GM12878 (cell line): ENCODE results near the gene GLRX5. TPM values are rescaled to one million over a fixed set of nuclear protein-coding genes. Genes with fewer than 3 reads are reported as not detected.

Experiments
- ATAC-seq: fragments of 200-7000 bp; cut with Tn5 transposase; 3 replicates; pipeline ENCODE4 v1.9.1; 2020; ENCODE audit warnings: mild to moderate bottlenecking, moderate library complexity
- BruUV-seq: library from RNA; stranded (reverse); fragments of 400-500 nt; replicated peaks from 2 replicates; lab custom pipeline; 2021; lab: Mats Ljungman, UMichigan
- CTCF ChIA-PET: fragments of 300-600 bp; sonication (Branson Sonifier 250); formaldehyde crosslinking; extraction: SDS; loops from one replicate; lab custom pipeline; 2021; ENCODE audit warnings: inconsistent platforms; lab: Yijun Ruan, JAX
- POLR2A ChIA-PET: fragments of 350-600 bp; formaldehyde crosslinking; extraction: SDS; loops from one replicate; lab custom pipeline; 2021; ENCODE audit warnings: inconsistent platforms; lab: Charles Lee
- RAD21 ChIA-PET: fragments of 300-600 bp; sonication (Branson Sonifier 250); formaldehyde crosslinking; loops from one replicate; lab custom pipeline; 2023; ENCODE audit warnings: antibody characterized with exemption; ENCODE audit not compliant: unreplicated experiment; lab: Charles Lee
- SMC1A ChIA-PET: fragments of 300-600 bp; sonication (Branson Sonifier 250); formaldehyde crosslinking; loops from one replicate; lab custom pipeline; 2023; ENCODE audit not compliant: unreplicated experiment, uncharacterized antibody; lab: Charles Lee
- DNase-seq: peaks from one replicate; pipeline ENCODE4 v3.0.0-alpha.2; 2011; ENCODE audit warnings: low read depth, low spot score
- FAIRE-seq: peaks from 3 replicates; lab custom pipeline; 2011; peaks lifted over from hg19 to GRCh38; lab: Jason Lieb, UNC
- H2AFZ ChIP-seq: 2 replicates; pipeline ENCODE4 v1.6.0; 2011; ENCODE audit warnings: low read depth, low read length, control low read depth; ENCODE audit not compliant: control insufficient read depth
- H3K27ac ChIP-seq: 2 replicates; pipeline ENCODE4 v1.5.1; 2011; ENCODE audit warnings: control low read depth; ENCODE audit not compliant: control insufficient read depth, insufficient read depth
- H3K27me3 ChIP-seq, 2 experiments: replicated peaks in 1 of 2; 2 replicates each; pipeline versions ENCODE4 v1.6.0 to v1.6.1; 2011; ENCODE audit warnings: low read length in 1 of 2; ENCODE audit not compliant: control insufficient read depth in 2 of 2, insufficient read depth in 2 of 2
- H3K36me3 ChIP-seq, 2 experiments: 2 replicates each; pipeline ENCODE4 v1.5.1; 2011; ENCODE audit warnings: low read length in 1 of 2; ENCODE audit not compliant: control insufficient read depth in 2 of 2, insufficient read depth in 2 of 2
- H3K4me1 ChIP-seq: 2 replicates; pipeline ENCODE4 v1.6.1; 2011; ENCODE audit warnings: mild to moderate bottlenecking, low read length, moderate library complexity, mixed read lengths; ENCODE audit not compliant: control insufficient read depth, insufficient read depth
- H3K4me2 ChIP-seq: 2 replicates; pipeline ENCODE4 v1.6.0; 2011; ENCODE audit warnings: control low read depth; ENCODE audit not compliant: control insufficient read depth, insufficient read depth
- H3K4me3 ChIP-seq: fragments of 200-600 bp; sonication (generic); 2 replicates; pipeline ENCODE4 v1.5.1; 2016
- H3K79me2 ChIP-seq: 2 replicates; pipeline ENCODE4 v1.6.0; 2011; ENCODE audit warnings: low read length; ENCODE audit not compliant: control insufficient read depth, insufficient read depth
- H3K9ac ChIP-seq: 2 replicates; pipeline ENCODE4 v1.8.0; 2011; ENCODE audit warnings: low read length, control low read depth, mixed read lengths; ENCODE audit not compliant: control insufficient read depth, insufficient read depth
- H3K9me3 ChIP-seq: replicated peaks from 3 replicates; pipeline ENCODE4 v1.5.1; 2011; ENCODE audit warnings: mild to moderate bottlenecking, low read length; ENCODE audit not compliant: control insufficient read depth, insufficient read depth
- H4K20me1 ChIP-seq: 2 replicates; pipeline ENCODE4 v1.6.0; 2011; ENCODE audit not compliant: control insufficient read depth, insufficient read depth
- BRCA1 ChIP-seq: IDR thresholded peaks from 2 replicates; pipeline ENCODE4 v1.6.1; 2011; ENCODE audit warnings: low read depth, low read length, improper control_type of control experiment
- CBX5 ChIP-seq: sonication (generic); IDR thresholded peaks from 2 replicates; pipeline ENCODE4 v1.6.1; 2016; ENCODE audit warnings: low read depth, moderate library complexity, mild to moderate bottlenecking, inconsistent platforms
- CREB1 ChIP-seq: IDR thresholded peaks from 2 replicates; pipeline ENCODE4 v1.6.1; 2012; ENCODE audit warnings: low read depth, mild to moderate bottlenecking, inconsistent platforms
- FOXK2 ChIP-seq: fragments of 450-650 bp; IDR thresholded peaks from 2 replicates; pipeline ENCODE4 v1.6.1; 2017; ENCODE audit warnings: mild to moderate bottlenecking, moderate library complexity
- GABPA ChIP-seq: IDR thresholded peaks from 2 replicates; pipeline ENCODE4 v1.6.1; 2014; ENCODE audit warnings: antibody characterized with exemption, low read depth, mild to moderate bottlenecking, inconsistent platforms
- HDAC6 ChIP-seq: fragments of 200-600 bp; sonication (generic); IDR thresholded peaks from one replicate; pipeline ENCODE4 v1.8.0; 2017; ENCODE audit warnings: antibody characterized with exemption; ENCODE audit not compliant: unreplicated experiment
- IKZF2 ChIP-seq, 2 experiments: fragments of 450-650 bp; IDR thresholded peaks; 2 replicates each; pipeline ENCODE4 v1.6.1; 2017; ENCODE audit warnings: mild to moderate bottlenecking in 2 of 2, moderate library complexity in 2 of 2
- IRF4 ChIP-seq: IDR thresholded peaks from 2 replicates; pipeline ENCODE4 v1.6.1; 2011; ENCODE audit warnings: low read depth, low read length
- MXI1 ChIP-seq: fragments of 150-350 bp; IDR thresholded peaks from 2 replicates; pipeline ENCODE4 v1.6.1; 2011; ENCODE audit warnings: low read depth, mild to moderate bottlenecking, inconsistent platforms, low read length, improper control_type of control experiment
- NBN ChIP-seq: fragments of 450-650 bp; IDR thresholded peaks from 2 replicates; pipeline ENCODE4 v1.6.1; 2016
- NFYB ChIP-seq: IDR thresholded peaks from 2 replicates; pipeline ENCODE4 v1.6.1; 2011; ENCODE audit warnings: low read depth, mild to moderate bottlenecking, low read length, improper control_type of control experiment, moderate library complexity; ENCODE audit not compliant: insufficient read depth
- POLR2AphosphoS2 ChIP-seq: IDR thresholded peaks from 2 replicates; pipeline ENCODE4 v1.6.1; 2011; ENCODE audit warnings: low read depth, mild to moderate bottlenecking, low read length, improper control_type of control experiment, moderate library complexity
- POLR2AphosphoS5 ChIP-seq: IDR thresholded peaks from 2 replicates; pipeline ENCODE4 v1.6.1; 2011; ENCODE audit warnings: mild to moderate bottlenecking, low read length, inconsistent platforms
- RAD21 ChIP-seq: IDR thresholded peaks from 2 replicates; pipeline ENCODE4 v1.6.1; 2011; ENCODE audit warnings: mild to moderate bottlenecking, low read depth, low read length, moderate library complexity; ENCODE audit not compliant: insufficient read depth
- STAT1 ChIP-seq: fragments of 450-650 bp; conservative IDR thresholded peaks from 2 replicates; pipeline ENCODE4 v1.6.1; 2014; ENCODE audit warnings: antibody characterized with exemption, mild to moderate bottlenecking
- TBL1XR1 ChIP-seq: IDR thresholded peaks from 2 replicates; pipeline ENCODE4 v1.6.1; 2012; ENCODE audit warnings: low read depth, low read length, improper control_type of control experiment
- ZNF207 ChIP-seq: fragments of 450-650 bp; IDR thresholded peaks from 2 replicates; pipeline ENCODE4 v1.6.1; 2014; ENCODE audit warnings: antibody characterized with exemption, mild to moderate bottlenecking, borderline replicate concordance
- WGBS: methylation state at CpG from one replicate; pipeline ENCODE4 v1.1.6; 2016; ENCODE audit warnings: low lambda C conversion rate; ENCODE audit not compliant: insufficient replicate concordance, insufficient coverage; ENCODE audit errors: missing lambda C conversion rate; 5-methylcytosine and 5-hydroxymethylcytosine counted together
- in situ Hi-C: fragments of 300-500 bp; cut with MboI; formaldehyde crosslinking; loops from 9 replicates; pipeline ENCODE4 v1.14.3; 2018; ENCODE audit warnings: mixed read lengths
- intact Hi-C: fragments of 100-400 bp; cut with micrococcal nuclease; formaldehyde crosslinking; loops from one replicate; pipeline ENCODE4 v1.14.2; 2022; ENCODE audit not compliant: unreplicated experiment
- polyA plus RNA-seq, 11 experiments: library from polyadenylated mRNA; depleted of rRNA in 4 of 11; unstranded in 6 of 11; stranded (reverse) in 5 of 11; fragments of >200 nt; fragmentation: Nextera tagmentation in 4 of 11; fragmentation: Illumina TruSeq in 1 of 11; extraction: Ambion mirVana in 4 of 11; extraction: Trizol in 1 of 11; gene quantifications; 1 replicate in 1 of 11; 2 replicates in 10 of 11; pipeline versions ENCODE4 v1.2.1 to v1.2.3, GENCODE V29; 2011 to 2016; ENCODE audit warnings: inconsistent platforms in 2 of 11, missing spikeins in 2 of 11, low read depth in 1 of 11
- total RNA-seq, 4 experiments: library from RNA; depleted of rRNA in 3 of 4; stranded (reverse); fragments of >200 nt in 3 of 4; fragmentation: Illumina TruSeq in 1 of 4; extraction: Trizol in 1 of 4; gene quantifications; 2 replicates each; pipeline versions ENCODE4 v1.2.1 to v1.2.3, GENCODE V29; 2013 to 2021
- TF ChIP-seq, protein P1 (sequence below): fragments of 450-650 bp; IDR thresholded peaks from 2 replicates; pipeline ENCODE4 v1.6.1; 2017; ENCODE audit warnings: antibody characterized with exemption, mild to moderate bottlenecking, moderate library complexity

GLRX5 gene
- total and polyA plus RNA-seq, 10 of the 15 experiments (the other 5 are each of a cell fraction or from before 2014, with no cell fraction given), result 12.8 to 139 (median 55.4) TPM

DNA sequence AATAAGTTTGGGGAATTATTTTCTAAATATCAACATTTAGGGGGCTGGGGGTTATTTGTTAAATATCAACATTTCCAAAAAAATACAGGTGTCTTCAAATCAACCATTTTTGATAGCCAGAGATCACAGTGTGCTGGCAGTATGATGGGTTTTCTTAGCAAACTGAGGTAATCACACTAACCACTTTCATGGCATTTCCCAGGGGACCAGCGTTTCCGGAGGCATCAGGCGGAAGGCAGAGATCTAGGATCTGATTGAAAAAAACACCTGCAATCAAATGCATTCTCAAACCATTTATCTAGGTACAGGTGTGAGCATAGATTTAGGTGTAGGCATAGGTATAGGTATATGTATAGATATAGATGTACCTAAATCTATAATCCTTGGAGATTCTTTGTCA lies 34.6 kb downstream of the GLRX5 start (continued):
- TF ChIP-seq, protein P1, sequence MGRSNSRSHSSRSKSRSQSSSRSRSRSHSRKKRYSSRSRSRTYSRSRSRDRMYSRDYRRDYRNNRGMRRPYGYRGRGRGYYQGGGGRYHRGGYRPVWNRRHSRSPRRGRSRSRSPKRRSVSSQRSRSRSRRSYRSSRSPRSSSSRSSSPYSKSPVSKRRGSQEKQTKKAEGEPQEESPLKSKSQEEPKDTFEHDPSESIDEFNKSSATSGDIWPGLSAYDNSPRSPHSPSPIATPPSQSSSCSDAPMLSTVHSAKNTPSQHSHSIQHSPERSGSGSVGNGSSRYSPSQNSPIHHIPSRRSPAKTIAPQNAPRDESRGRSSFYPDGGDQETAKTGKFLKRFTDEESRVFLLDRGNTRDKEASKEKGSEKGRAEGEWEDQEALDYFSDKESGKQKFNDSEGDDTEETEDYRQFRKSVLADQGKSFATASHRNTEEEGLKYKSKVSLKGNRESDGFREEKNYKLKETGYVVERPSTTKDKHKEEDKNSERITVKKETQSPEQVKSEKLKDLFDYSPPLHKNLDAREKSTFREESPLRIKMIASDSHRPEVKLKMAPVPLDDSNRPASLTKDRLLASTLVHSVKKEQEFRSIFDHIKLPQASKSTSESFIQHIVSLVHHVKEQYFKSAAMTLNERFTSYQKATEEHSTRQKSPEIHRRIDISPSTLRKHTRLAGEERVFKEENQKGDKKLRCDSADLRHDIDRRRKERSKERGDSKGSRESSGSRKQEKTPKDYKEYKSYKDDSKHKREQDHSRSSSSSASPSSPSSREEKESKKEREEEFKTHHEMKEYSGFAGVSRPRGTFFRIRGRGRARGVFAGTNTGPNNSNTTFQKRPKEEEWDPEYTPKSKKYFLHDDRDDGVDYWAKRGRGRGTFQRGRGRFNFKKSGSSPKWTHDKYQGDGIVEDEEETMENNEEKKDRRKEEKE, result no peak
- TF ChIP-seq TBL1XR1, result no peak
- TF ChIP-seq HDAC6, result no peak
- TF ChIP-seq NFYB, result no peak
- no peak for TF ChIP-seq IKZF2 (IDR thresholded peaks at IDR 0.05)
- no peak for TF ChIP-seq RAD21
- TF ChIP-seq FOXK2, result no peak
- TF ChIP-seq MXI1, result no peak
- no peak for TF ChIP-seq POLR2AphosphoS5
- no peak for TF ChIP-seq NBN
- TF ChIP-seq BRCA1, result no peak

DNA sequence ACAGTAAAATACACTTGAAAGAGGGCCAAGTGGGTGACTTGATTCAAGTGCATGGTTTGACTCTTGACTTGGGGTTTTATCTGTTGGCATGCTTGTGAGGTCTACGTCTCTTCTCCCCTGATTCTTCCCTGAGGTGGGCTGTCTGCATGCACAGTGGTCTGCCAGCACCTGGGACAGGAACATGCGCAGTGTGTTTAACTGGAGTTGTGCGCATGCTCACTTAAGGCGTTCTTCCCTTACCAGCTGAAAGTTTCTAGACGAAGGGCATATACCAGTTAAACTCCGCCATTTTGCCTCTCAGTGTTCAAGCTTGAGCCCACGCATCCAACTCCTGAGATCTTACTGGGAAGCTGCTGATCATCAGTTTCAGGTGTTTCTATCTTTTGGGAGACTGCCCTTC lies 38.5 kb downstream of the GLRX5 start:
- FAIRE-seq (no peak), ATAC-seq (no peak), DNase-seq (no peak)
- SMC1A ChIA-PET, result no interaction called here
- RAD21 ChIA-PET, result no interaction called here
- Histone ChIP-seq H3K79me2 (no peaks in the 10 kb centered on the region), H2AFZ (no peak overlapping the region), H3K36me3 (no peaks in the 10 kb centered on the region), H3K4me1 (peaks cover 27% of the 10 kb centered on the region), H3K9me3 (no peaks in the 10 kb centered on the region; the same call in 2 of the 3 replicates), H3K4me3 (no peak overlapping the region), H3K27ac (no peak overlapping the region), H3K9ac (no peak overlapping the region), H4K20me1 (no peaks in the 10 kb centered on the region), H3K27me3 (no peaks in the 10 kb centered on the region), H3K4me2 (no peak overlapping the region)
- CTCF ChIA-PET, result interaction anchor here (0.9 to 2.2 kb wide), 5 partner anchors 9 to 201 kb away, joined by 3 to 9 read pairs (median 4); no protein-coding TSS in a partner anchor
- no TSS peak for BruUV-seq
- POLR2A ChIA-PET, result no interaction called here
- 96% methylated on average over 7 of the region's 7 CpGs for WGBS
- in situ Hi-C loops, result no loop called here
- intact Hi-C loops, result no loop called here
- TF ChIP-seq IRF4 (no peak), CBX5 (no peak), NFYB (no peak), POLR2AphosphoS2 (no peak), GABPA (no peak), CREB1 (no peak), ZNF207 (no peak), NBN (no peak), STAT1 (no peak)
